GM10847 (cell line): ENCODE measurements around the gene ZNF791.

ENCODE experiments used
- POLR2A ChIP-seq: IDR thresholded peaks from 2 replicates; pipeline ENCODE4 v1.6.1; 2011; ENCODE audit not compliant: insufficient read length; ENCODE audit errors: extremely low read depth

ZNF791 gene

GRCh38 chr19:12628040-12629022, 17.6 kb downstream of the ZNF791 start:
- TF ChIP-seq POLR2A: no peak

GRCh38 chr19:12629215-12629614, 18.5 kb downstream of the ZNF791 start:
- no peak for TF ChIP-seq POLR2A

GRCh38 chr19:12636631-12637030, 25.9 kb downstream of the ZNF791 start:
- no peak for TF ChIP-seq POLR2A

GRCh38 chr19:12638611-12639182, 28.0 kb downstream of the ZNF791 start:
- TF ChIP-seq POLR2A: no peak

GRCh38 chr19:12639901-12640613, 29.3 kb downstream of the ZNF791 start:
- TF ChIP-seq POLR2A: peak; percentile 23

GRCh38 chr19:12641456-12641855, 30.7 kb downstream of the ZNF791 start:
- TF ChIP-seq POLR2A: no peak

GRCh38 chr19:12642506-12642905, 31.8 kb downstream of the ZNF791 start:
- no peak for TF ChIP-seq POLR2A

- TF ChIP-seq POLR2A: no peak
These were observed 35.8 kb downstream of the ZNF791 start for GRCh38 chr19:12646551-12646950.

- no peak for TF ChIP-seq POLR2A
These were observed 36.3 kb downstream of the ZNF791 start for GRCh38 chr19:12647047-12647446.

- no peak for TF ChIP-seq POLR2A
These were observed 36.9 kb downstream of the ZNF791 start for GRCh38 chr19:12647490-12648071.

- TF ChIP-seq POLR2A: no peak
These were observed 37.4 kb downstream of the ZNF791 start for GRCh38 chr19:12648088-12648487.

GRCh38 chr19:12649941-12650340, 39.2 kb downstream of the ZNF791 start:
- no peak for TF ChIP-seq POLR2A

- TF ChIP-seq POLR2A: no peak
These were observed 41.5 kb downstream of the ZNF791 start for GRCh38 chr19:12652219-12652618.

- no peak for TF ChIP-seq POLR2A
These were observed 44.8 kb downstream of the ZNF791 start for GRCh38 chr19:12655546-12655945.

- no peak for TF ChIP-seq POLR2A
These were observed 46.3 kb downstream of the ZNF791 start for GRCh38 chr19:12656899-12657571.
